Left cardiac atrium (tissue), 4 donors: ENCODE results near the gene KLRK1. TPM values are rescaled to one million over a fixed set of nuclear protein-coding genes. Genes with fewer than 3 reads are reported as not detected.
A peak's percentile ranks its signal among the peaks of the same experiment; 100 is the strongest.
"Not testable (repeated sequence)": the region's sequence is repeated elsewhere in the genome, so short reads cannot be mapped to it uniquely, and the experiment has no call there.

Experiments
- ATAC-seq, 2 donors: fragments of 200-7000 bp; cut with Tn5 transposase; one replicate each; pipeline ENCODE4 v1.9.1; 2020; ENCODE audit warnings: mild to moderate bottlenecking in 2 of 2, moderate library complexity in 2 of 2
- DNase-seq: peaks from one replicate; pipeline ENCODE4 v3.0.0-alpha.2; 2020
- intact Hi-C, 2 donors: fragments of 100-400 bp; cut with DNase I; formaldehyde crosslinking; loops; one replicate each; pipeline versions ENCODE4 v1.14.1 to v1.15.1; 2022 to 2023
- total RNA-seq, 2 donors: library from RNA; stranded (reverse); fragmentation: NEBNext Ultra II Directional; extraction: Animal tissue kit (Norgen Biotek cat#: 25700); gene quantifications; one replicate each; pipeline ENCODE4 v1.2.1, GENCODE V29; 2021
- donor health status: DM: no; HTN: yes; CAD: no.
- donor health status: DM: no; HTN: yes; CAD: no; lungs with severe emphysema.
- donor health status: DM: yes; HTN: yes; CAD: no.
- donor health status: Dilated cardiomyopathy.

KLRK1 gene
- total RNA-seq, 2 donors from 2014 or later = 0.65 to 3.3 TPM

DNA sequence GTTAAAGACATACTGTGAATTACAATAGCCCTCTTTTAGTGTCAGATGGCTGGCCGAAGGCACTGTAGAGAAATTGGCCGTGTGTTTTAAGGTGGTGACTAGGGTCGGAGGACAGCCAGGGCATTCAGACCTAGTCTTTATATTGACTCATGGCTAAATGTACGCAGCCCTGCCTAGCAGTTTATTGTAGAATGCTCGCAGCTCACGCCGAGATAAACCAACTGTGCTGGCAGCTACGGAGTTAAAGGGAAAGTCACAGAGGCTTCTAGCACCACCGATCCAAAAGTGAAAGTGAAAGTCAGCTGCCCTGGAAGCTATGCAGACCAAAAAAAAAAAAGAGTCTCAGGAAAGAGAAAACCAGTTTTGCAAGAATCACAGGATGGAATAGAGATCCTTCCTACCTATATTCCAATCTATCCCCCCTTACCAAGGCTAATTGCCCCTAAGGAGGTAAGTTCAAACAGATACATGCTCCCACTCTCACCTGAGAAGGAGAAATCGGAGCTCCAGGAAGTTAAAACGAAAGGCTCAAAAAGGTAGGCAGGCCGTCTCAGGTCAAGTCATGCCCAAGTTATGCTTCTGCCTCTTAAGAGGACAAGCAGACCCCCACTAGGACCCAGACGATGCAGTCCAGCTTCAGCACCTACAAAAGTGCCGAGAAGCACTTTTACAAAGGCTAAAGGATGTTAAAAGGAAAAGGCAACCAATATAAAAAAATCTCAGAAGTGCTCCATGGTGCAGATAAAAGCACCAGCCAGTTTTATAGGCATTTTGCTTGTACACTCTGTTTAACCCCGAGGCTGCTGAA is 24.8 kb downstream of the KLRK1 start:
- DNase-seq = peak; percentile 52
- ATAC-seq = peak; percentile 80 to 86

DNA sequence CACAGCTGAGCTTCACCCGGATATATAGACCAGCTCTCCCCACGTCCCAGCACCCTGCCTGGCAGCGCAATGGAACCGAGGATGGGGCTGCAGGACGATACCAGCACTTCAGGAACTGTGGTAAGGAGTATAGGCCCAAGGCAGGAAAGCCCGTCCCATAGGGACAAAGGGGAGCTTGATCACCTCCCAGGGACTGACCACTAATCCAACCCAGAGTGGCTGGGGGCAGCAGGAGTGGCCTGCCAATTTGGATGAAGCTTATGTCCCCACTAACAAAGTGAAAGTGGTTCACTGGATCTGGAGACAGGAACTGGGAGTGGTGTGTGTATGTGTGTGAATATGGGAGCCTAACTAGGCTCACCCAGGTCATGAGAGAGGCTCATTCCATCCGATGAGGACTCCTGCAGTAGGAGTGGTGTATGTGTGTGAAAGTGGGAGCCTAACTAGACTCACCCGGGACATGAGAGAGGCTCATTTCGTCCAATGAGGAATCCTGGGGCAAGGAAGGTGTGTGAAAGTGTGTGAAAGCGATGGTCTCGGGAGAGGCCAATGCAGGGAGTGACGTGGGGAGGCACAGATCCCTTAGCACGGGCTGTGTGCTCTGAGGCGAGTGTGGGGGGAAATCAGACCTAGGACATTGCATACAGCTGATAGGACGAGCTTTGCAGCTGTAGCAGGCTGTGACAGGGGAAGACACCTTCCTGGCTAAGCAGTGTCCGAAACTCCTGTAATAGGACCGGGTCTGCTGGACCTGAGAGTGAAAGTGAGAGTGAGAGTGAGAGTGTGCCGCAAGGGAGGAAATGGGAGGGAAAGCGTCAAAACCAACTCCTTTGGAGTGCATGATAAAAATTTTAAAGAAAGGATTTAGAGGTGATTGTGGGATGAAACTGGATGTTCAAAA is 25.7 kb downstream of the KLRK1 start:
- ATAC-seq (peak; percentile 66 to 74), DNase-seq (peak; percentile 41)
- intact Hi-C loops = no loop called here

More for the DNA sequence above, 24.8 kb downstream of the KLRK1 start:
- intact Hi-C loops = no loop called here

DNA sequence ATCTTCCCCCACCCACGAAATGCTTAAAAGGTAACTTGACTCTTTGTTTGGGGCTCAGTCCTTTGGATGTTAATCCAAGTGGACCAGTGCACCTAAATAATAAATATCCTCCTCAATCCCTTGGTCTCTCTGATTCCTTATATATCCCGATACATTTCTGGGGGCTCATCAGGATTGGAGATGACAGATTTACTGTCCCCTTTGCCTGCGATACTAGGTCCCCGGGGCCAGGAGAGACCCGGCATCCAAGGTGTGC is 26.3 kb downstream of the KLRK1 start:
- intact Hi-C loops = no loop called here
- no peak for ATAC-seq
- no peak for DNase-seq

DNA sequence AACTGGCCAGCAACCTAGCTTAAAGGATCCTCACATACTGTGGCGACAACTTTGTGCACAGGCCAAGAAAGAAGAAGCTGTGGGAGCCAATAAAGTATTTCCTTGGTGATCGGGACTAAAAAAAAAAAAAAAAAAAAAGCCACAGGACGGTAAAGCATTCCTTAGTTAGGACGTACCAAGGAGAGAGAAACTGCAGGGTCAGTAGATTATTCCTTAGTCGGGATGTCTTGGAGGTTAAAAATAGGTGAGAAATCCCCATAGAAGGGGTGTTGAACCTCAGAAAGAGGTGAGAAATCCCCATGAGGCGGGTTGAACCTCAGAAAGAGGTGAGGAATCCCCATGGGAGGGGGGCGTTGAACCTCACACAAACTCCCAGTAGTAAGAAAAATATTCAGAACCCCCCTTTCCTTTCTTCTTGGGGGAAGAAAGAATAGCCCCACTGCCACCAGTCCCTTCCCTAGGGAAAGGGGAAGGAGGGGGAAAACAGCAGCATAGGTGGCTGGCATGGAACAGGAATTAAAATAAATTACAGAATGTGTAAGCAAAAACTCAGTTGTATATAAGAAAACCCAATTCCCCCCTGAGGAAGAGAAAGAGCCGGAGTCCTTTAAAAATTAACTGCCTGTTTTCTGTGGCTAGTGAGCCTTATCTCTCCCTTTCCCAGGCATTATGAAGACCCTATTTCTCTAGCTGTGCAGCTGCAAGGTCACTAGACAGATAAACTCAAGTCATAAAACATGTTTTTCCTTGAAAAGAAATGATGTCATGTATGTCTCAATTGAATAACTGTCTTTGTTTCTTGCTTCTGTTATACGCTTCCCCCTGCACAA is 26.8 kb downstream of the KLRK1 start:
- ATAC-seq (no peak), DNase-seq (no peak)
- intact Hi-C loops = no loop called here

DNA sequence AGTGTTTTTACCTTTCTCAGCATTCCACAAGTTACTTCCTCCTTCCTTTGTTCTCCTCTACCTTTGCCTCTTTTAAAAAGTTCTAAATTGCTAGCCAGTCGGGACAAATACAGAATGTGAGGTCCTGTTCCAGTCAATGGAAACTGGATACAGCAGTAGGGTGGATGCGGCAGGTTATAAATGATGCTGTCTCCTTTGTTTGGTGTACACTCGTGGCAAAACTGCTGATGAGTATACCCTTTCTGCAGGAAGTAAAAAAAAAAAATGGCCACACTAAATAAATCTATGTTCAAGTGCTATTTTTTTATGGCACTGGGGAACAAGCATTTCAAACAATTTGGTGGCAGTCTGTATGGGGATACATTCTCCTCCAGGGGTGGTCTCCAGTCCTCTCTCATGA is 27.5 kb downstream of the KLRK1 start:
- DNase-seq (no peak), ATAC-seq (no peak)
- intact Hi-C loops = no loop called here

DNA sequence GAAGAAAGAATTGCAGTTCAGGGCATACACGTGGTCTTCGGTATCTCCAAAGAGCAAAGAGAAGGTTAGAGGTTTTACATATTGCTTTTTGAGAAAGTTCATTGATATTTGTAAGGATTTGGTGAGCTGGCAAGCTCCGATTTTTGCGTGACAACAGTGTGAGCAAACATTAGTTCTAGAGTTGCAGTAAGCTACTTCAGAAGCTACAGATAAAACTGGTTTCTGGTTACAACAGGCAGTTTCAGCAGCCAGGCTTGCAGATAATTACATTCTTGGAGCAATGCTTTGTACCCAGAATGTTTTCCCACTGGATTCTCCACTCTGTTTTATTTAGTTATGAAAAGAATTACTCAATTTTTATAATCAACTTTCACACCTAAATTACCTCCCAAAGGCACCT is 28.2 kb downstream of the KLRK1 start:
- intact Hi-C loops = no loop called here
- no peak for DNase-seq

DNA sequence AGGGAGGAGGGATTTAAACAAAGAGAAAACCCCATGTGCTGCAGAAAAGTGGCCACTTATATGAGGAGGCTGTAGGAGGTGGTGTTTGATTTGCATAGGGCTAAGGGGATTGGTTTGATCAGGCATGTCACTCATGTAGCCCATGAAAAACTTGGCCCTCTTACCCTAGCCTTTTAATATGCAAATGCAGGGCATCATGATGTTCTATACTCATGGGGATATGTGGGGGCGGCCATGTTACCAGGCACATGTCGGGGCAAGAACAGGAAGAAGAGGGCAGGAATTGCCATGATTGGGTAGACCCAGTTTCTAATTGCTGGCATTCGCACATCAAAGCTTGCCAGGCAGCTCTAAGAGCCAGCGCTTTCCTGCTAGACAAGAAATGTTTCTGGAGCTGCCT is 28.8 kb downstream of the KLRK1 start:
- intact Hi-C loops = no loop called here
- no peak for DNase-seq
- ATAC-seq = no peak

More for the DNA sequence above, 28.2 kb downstream of the KLRK1 start:
- no peak for ATAC-seq

DNA sequence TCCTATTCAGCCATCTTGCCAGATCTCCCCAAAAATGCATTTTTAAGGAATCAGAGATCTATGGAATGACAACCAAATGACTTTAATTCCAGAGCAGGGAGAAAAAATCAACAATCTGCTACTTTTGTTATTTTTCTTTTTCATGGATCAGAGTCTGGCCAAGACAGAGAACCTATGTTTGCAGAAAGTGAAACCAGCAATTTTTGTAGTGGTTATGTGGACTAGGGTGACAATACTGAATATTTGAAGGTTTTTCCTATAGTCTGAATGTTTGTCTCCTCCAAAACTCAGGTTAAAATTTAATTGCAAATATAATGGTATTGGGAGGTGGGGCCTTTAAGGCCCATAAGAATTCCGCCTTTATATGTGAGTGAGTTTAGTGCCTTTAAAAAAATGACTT is 30.9 kb downstream of the KLRK1 start:
- intact Hi-C loops = no loop called here
- ATAC-seq = no peak

DNA sequence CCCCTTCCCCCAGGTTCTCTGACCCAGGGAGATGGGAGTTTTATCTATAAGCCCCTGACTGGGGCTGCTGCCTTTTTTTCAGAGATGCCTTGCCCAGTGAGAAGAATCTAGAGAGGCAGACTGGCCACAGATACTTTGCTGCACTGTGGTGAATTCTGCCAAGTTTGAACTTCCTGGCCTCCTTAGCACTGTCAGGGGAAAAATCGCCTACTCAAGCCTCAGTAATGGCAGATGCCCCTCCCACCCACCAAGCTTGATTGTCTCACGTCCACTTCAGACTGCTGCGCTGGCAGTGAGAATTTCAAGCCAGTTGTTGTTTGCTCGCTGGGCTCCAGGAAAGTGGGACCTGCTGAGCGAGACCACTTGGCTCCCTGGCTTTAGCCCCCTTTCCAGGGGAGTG is 31.7 kb downstream of the KLRK1 start:
- intact Hi-C loops = no loop called here
- DNase-seq = no peak

More for the DNA sequence above, 30.9 kb downstream of the KLRK1 start:
- DNase-seq = no peak

DNA sequence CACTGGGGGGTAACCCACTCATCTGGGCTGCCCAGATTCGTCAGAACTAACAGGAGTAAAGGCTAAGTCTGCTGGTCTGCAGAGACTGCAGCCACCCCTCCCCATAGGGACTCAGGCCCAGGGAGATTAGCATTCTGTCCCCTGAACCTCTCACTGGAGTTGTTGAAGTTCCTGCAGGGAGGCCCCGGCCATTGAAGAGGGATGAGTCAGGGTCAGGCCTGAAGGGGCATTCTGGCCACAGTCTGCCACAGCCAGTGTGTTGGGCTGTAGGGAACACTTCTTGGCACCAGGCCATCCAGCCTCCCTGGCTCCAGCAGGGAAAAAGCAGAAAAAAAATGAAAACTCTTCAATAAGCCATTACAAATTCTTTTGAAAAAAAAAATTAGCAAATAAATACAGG is 35.3 kb downstream of the KLRK1 start:
- no peak for DNase-seq
- ATAC-seq = no peak
- intact Hi-C loops = no loop called here

More for the DNA sequence above, 31.7 kb downstream of the KLRK1 start:
- no peak for ATAC-seq

DNA sequence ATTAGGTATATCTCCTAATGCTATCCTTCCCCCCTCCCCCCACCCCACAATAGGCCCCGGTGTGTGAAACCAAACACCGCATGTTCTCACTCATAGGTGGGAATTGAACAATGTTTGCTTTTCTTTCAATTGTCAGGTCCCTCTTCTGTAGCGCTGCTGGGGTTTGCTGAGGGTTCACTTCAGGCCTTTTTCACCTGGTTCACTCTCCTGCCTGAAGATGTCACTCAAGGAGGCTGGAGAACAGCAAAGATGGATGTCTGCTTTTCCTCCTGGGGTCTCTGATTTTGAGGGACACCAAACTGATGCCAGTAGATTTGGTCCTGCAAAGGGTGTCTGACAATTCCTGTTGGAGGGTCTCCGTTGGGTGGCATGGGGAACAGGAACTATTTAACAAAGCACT is 35.8 kb downstream of the KLRK1 start:
- ATAC-seq = no peak
- DNase-seq = no peak
- intact Hi-C loops = no loop called here

DNA sequence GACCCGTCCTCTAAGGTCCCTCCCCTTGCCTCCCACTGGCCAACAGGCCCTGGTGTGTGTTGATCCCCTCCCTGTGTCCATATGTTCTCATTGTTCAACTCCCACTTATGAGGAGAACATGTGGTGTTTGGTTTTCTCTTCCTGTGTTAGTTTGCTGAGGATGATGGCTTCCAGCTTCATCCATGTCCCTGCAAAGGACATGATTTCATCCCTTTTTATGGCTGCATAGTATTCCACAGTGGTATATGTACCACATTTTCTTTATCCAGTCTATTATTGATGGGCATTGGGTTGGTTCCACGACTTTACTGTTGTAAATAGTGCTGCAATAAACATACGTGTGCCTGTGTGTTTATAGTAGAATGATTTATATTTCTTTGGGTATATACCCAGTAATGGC is 38.4 kb downstream of the KLRK1 start:
- ATAC-seq, DNase-seq, intact Hi-C loops: not testable (repeated sequence)

DNA sequence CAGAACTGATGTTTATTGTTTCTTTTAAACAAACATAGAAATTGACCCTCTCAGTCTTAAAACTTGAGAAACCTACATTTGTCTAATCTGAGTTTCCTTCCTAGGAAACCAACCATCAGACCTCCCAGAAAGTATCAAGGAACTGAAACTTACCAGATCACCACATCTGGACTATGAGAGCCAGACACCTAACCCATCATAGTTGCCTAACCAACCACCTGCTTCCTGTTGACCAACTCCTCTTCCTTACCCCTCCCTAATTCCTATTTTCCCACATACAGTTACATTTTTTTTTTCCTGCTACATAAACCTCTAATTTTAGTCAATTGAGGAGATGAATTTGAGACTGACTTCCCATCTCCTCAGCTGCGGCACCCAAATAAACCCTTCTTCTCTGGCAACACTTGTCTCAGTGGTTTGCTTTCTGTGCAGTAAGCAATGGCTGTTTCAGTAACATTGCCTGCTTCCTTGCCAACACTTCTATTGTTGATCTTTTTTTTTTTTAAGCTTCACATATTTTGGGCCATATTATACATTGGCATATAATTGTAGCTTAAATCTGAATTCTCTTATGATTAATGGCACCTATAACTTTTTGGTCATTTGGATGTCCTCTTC is 47.8 kb downstream of the KLRK1 start:
- intact Hi-C loops = no loop called here

DNA sequence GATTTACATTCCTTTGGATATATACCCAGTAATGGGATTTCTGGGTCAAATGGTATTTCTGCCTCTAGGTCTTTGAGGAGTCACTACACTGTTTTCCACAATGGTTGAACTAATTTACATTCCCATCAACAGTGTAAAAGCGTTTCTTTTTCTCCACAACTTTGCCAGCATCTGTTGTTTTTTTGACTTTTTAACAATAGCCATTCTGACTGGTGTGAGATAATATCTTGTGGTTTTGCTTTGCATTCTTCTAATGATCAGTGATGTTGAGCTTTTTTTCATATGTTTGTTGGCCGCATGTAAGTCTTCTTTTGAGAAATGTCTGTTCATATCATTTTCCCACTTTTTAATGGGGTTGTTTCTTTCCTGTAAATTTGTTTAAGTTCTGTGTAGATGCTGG is 48.9 kb downstream of the KLRK1 start:
- ATAC-seq, intact Hi-C loops, DNase-seq: not testable (repeated sequence)

More for the DNA sequence above, 47.8 kb downstream of the KLRK1 start:
- no peak for ATAC-seq
- DNase-seq = no peak

DNA sequence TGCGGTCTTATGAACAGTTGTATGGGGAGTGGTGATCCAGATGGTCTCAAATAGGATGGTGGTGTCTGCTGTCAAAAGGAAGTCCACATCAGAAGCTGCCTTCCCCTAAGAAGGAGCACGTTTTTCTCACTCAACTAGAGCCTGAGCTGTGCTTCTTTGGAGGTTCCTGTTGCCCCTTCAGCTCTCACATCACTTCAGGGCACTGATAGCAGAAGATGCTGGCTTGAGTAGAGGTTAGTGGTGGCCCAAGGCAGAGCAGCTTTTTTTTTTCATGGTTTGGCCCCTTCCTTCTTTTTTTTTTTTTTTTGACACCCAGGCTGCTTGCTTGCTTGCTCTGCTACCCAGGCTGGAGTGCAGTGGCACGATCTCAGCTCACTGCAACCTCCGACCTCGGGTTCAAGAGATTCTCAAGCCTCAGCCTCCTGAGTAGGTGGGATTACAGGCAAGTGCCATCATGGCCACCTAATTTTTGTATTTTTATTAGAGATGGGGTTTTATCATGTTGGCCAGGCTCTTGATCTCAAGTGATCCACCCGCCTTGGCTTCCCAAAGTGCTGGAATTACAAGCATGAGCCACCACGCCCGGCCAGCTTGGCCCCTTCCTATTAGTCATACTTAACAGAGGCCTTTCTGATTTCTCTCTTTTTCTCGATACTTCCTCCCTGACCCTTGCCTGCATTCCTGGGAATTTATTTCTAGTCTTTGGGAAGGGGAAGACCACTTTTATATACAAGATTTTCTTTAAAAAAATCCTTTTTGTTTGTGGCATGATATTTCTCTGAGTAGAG is 50.6 kb downstream of the KLRK1 start:
- intact Hi-C loops = no loop called here
- no peak for ATAC-seq
- DNase-seq = peak; percentile 21

DNA sequence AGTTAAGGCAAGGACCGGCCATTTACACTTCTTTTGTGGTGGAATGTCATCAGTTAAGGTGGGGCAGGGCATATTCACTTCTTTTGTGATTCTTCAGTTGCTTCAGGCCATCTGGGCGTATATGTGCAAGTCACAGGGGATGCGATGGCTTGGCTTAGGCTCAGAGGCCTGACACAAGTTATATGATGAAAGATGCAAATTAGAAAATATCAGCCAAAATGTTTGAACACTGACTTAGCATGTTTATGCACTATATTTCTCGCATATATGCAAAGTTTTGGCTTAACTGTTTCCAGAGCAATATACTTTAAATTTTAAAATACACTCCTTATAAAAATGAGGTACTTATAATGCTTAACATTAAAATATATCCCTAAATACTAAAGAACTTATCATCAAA is 51.4 kb downstream of the KLRK1 start:
- DNase-seq, intact Hi-C loops, ATAC-seq: not testable (repeated sequence)

DNA sequence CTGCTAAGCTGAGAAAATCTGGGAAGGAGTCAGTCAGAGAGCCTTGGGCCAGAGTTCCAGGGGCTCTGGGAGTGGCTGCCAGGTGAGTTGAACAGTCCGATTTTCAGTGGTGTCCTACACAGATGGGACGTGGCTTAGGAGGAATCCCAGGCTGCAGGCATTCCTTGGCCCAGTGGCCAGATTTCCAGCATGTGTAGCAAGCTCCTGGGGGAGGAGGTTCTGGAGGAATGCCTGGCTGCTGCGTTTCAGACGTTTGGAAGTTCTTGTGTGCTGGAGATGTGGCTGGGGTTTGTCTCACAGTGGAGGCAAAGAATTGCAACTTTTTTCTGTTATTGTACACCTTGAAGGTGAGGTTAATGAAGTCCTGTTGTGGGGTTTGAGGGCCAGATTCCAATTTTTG is 53.6 kb downstream of the KLRK1 start:
- ATAC-seq, intact Hi-C loops, DNase-seq: not testable (repeated sequence)

DNA sequence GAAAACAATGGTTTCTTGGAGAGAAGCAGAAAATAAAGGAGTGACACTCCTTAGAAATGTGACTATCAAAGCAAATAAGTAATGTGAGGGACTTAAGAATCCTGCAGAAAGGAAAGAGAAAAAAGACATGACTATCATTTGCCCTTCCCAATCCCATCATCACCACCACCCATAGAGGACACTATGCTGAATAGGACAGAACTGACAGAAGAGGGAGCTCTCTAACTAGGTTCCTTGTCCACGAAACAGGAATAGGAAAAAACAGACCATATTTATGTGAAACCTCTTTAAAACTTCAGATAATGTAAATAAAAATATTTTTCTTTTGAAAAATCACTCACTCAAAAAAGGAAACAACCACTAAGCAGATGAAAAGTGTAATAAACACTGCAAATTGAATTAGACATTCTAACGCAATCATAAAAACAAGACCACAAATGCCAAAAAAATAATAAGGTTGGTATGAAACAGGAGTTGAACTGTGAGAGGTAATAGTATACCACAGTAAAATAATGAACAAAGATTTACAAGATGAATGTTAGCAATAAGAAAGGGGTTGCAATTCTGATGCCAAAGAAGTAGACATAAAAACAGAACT is 58.1 kb downstream of the KLRK1 start:
- intact Hi-C loops = loop anchor here (2.0 to 5.0 kb wide), 2 partner anchors 231 kb away; no protein-coding TSS in a partner anchor
- DNase-seq (no peak), ATAC-seq (peak; percentile 70 to 74)
